ENCODE results near the gene CLDN5.

- TF ChIP-seq CTCF (IDR thresholded peaks at IDR 0.05 in 8 of 11, conservative IDR thresholded peaks at IDR 0.05 in 3 of 11): no peak
- TF ChIP-seq POLR2AphosphoS5 (IDR thresholded peaks at IDR 0.05): no peak
These were observed 5.6 kb downstream of the CLDN5 start for GRCh38 chr22:19518635-19519034.
